ENCODE measurements around the gene RELA. TPM values are rescaled to one million over a fixed set of nuclear protein-coding genes. Genes with fewer than 3 reads are reported as not detected.
"Not testable (repeated sequence)": the region's sequence is repeated elsewhere in the genome, so short reads cannot be mapped to it uniquely, and the experiment has no call there.

The RELA gene
- total RNA-seq, 1 experiment from 2014 or later = 34.0 TPM

DNA sequence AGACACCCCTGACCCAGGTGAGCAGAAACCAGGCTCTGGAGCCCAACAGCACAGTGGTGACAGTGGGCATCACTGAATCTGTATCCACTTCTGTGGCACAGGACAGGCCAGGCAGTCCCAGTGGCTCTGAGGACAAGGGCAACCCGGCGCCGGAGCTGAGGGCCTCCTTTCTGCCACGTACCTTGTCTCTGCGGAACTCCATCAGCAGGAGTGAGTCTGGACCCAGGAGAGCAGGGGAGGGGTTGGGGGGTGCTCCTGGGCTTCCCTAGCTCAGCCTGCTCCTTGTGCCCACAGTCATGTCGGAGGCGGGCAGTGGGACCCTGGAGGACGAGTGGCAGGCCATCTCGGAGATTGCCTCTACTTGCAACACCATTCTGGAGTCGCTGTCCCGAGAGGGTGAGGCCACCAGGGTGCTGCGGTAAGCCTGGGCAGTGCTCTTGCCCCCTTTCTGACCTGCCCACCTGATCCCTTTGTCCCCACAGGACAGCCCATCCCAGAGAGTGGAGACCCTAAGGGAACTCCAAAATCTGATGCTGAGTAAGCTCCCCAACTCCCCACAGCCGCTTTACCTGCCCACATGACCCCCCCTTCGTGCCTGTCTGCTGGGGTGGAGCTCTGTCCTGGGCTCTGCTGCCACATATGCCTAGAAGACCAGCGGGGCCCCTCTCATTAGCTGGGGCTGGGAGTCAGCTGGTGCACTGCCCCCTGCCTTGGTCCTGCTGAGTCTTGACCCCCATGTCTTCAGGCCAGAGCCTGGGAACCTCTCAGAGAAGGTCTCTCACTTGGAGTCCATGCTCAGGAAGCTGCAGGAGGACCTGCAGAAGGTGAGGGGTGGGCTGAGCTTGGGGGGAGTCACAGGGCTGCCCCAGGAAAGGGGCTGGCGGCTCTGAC, 12.8 kb downstream of the RELA start:
- no peak for DNase-seq (ENCODE audit: low read depth)

DNA sequence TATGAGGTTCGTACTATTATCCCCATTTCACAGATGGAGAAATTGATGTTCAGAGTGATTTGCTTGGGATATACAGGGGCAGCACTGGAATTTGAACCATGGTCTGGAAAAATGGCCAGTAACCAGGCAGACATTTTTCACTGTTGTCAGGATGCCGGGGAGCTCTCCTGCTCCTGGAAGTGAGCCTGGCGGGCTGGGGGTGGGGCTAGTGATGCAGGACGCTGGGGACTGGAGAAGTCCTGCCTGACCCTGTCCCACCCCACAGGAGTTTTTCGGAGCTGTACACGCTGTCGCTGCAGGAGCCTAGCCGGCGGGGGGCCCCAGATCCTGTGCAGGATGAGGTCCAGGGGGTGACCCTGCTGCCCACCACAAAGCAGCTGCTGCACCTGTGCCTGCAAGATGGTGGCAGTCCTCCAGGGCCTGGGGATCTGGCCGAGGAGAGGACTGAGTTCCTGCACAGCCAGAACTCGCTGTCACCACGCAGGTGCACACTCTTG, 13.7 kb downstream of the RELA start:
- no peak for DNase-seq (ENCODE audit: low read depth)

GRCh38 chr11:65646958-65647701, 15.6 kb downstream of the RELA start:
- DNase-seq (ENCODE audit: low read depth) = no peak

- no peak for DNase-seq (ENCODE audit: low read depth)
Measured at GRCh38 chr11:65646288-65646957, 16.3 kb downstream of the RELA start.

GRCh38 chr11:65645710-65646109, 17.0 kb downstream of the RELA start:
- DNase-seq (ENCODE audit: low read depth) = peak; percentile 37

GRCh38 chr11:65644837-65645236, 17.9 kb downstream of the RELA start:
- DNase-seq (ENCODE audit: low read depth) = no peak

GRCh38 chr11:65643971-65644370, 18.7 kb downstream of the RELA start:
- no peak for DNase-seq (ENCODE audit: low read depth)

DNA sequence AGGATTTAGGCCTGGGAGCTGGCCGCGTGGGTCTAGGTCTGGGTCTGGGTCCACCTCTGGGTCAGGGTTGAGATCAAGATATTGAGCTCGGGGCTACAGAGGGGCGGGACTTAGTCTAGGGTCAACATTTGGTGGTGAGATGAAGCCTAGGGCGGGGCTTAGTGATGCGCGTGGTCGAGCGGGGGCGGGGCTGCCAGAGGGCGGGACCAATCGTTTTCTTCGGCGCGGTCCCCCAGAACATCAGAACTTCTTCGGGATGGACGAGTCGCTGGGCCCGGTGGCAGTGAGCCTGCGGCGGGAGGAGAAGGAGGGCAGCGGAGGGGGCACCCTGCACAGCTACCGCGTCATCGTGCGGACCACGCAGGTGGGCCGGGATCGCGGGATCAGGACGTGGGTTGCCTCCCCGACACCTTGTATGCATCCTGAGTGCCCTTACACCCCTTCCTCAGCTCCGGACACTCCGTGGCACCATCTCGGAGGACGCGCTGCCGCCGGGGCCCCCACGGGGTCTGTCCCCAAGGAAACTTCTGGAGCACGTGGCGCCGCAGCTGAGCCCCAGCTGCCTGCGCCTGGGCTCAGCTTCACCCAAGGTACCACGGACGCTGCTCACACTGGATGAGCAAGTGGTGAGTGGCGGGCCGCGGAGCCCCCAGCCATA, 20.6 kb downstream of the RELA start:
- DNase-seq (ENCODE audit: low read depth) = no peak

GRCh38 chr11:65641297-65642013, 21.3 kb downstream of the RELA start:
- DNase-seq (ENCODE audit: low read depth) = no peak

GRCh38 chr11:65640483-65641296, 22.0 kb downstream of the RELA start:
- DNase-seq (ENCODE audit: low read depth) = no peak

DNA sequence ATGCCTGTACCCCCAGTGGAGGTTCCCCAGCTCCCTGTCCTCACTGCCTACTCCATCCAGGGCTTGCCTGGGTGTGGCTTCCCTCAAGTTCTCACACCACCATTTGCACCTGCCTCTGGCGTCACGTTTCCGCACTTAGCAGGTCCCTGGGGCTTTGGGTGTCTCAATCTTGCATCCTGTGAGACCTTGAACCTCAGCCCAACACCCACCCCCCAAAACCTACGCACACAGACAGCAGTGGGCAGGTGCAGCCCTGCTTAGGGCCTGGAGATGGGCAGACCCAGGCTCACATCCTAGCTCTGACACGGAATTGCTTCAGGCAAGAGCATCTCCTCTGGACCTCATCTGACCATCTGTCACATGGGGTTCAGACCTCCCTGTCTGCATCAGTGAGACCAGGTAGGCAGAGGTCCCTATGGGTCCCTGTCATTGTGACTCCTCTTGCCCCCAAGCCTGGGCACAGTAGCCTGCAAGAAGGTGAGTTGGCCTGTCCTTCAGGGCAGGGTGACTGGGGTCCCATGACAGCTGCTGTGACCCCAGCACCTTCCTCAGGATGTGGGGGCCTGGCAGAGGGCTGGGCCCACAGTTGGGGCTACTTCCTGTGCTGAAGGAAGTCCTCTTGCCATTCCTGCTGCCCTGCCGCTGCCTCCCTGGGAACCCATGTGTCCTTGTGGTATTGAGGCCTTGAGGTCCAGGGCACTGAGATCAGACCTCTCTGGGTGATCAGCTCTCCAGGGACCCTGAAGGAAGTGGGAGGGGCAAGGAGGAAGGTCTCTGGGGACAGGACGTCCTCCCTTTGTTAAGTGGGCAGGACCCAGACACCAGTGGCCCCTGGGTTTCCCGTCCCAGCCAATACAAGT, 22.9 kb downstream of the RELA start:
- no peak for DNase-seq (ENCODE audit: low read depth)

DNA sequence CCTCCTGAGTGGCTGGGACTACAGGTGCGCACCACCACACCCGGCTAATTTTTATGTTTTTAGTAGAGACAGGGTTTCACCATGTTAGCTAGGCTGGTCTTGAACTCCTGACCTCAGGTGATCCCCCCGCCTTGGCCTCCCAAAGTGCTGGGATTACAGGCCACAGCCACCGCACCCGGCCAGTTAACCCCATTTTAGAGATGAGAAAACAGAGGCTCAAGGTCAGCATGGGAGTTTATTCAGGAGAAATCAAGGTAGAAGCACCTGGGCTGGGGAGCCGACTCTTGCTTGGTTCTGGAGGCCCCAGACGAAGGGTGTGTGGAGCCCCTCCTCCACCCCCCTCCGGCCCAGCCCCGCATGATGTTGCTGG, 23.5 kb downstream of the RELA start:
- DNase-seq (ENCODE audit: low read depth) = not testable (repeated sequence)

DNA sequence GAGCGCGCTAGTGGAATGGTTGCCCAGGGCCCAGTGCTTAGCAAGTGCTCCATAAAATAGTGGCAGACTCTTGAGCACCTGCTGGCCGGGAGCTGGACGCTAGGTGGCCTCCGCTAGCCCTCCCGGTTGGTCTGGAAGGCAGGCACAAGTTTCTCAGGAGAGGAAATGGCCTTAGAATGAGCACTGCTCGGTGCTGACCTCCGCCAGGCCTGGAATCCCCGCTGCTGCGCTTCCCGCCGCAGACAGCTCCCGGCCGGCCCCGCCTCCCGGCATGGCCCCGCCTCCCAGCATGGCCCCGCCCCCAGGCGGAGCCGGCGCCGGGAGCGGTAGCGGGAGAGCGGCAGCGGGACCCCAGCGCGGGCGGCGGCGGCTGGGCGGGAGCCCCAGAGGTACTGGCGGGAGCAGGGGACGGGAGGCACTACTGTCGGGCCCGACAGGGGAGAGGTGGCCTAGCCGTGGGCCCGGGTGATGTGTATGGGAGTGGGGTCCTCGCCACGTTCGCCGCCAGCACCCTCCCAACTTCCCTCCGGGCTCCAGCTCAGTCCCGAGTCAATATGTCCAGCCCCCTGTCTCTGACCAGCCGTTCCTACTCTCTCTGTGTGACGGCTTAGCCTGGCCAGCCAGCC, 24.8 kb downstream of the RELA start, which contains the start of gene SIPA1:
Gene SIPA1, plus strand, starts transcription at position 308 of the 626 bp plus-strand sequence. CDS start 2,821 bp downstream, outside the sequence.
- DNase-seq (ENCODE audit: low read depth) = peak; percentile 88

GRCh38 chr11:65637032-65637557, 25.6 kb downstream of the RELA start:
- no peak for DNase-seq (ENCODE audit: low read depth)

DNA sequence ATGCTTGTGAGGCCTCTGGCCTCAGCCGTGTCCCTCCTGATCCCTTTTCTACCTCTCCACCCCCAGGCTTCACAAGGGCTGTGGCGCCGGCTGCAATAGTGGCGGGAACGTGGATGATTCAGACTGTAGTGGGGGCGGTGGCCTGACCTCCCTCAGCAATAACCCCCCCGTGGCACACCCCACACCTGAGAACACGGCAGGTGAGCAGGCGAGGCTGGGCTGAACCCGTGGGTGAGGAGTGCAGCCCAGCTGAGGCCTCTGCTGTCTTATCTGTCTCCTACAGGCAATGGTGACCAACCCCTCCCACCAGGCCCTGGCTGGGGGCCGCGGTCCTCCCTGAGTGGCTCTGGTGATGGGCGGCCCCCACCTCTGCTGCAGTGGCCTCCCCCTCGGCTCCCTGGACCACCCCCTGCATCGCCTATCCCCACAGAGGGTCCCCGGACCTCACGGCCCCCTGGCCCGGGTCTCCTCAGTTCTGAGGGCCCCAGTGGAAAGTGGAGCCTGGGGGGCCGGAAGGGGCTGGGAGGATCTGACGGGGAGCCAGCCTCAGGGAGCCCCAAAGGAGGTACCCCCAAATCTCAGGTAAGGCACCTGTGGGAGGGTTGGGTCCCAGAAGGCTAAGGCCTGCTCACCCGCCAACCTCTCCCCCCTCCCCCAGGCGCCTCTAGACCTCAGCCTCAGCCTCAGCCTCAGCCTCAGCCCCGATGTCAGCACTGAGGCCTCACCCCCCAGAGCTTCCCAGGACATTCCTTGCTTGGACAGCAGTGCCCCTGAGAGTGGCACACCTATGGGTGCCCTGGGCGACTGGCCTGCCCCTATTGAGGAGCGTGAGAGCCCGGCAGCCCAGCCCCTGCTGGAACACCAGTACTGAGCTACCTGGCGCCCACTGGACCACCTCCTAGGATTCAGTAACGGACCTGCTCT, 26.3 kb downstream of the RELA start:
- no peak for DNase-seq (ENCODE audit: low read depth)

DNA sequence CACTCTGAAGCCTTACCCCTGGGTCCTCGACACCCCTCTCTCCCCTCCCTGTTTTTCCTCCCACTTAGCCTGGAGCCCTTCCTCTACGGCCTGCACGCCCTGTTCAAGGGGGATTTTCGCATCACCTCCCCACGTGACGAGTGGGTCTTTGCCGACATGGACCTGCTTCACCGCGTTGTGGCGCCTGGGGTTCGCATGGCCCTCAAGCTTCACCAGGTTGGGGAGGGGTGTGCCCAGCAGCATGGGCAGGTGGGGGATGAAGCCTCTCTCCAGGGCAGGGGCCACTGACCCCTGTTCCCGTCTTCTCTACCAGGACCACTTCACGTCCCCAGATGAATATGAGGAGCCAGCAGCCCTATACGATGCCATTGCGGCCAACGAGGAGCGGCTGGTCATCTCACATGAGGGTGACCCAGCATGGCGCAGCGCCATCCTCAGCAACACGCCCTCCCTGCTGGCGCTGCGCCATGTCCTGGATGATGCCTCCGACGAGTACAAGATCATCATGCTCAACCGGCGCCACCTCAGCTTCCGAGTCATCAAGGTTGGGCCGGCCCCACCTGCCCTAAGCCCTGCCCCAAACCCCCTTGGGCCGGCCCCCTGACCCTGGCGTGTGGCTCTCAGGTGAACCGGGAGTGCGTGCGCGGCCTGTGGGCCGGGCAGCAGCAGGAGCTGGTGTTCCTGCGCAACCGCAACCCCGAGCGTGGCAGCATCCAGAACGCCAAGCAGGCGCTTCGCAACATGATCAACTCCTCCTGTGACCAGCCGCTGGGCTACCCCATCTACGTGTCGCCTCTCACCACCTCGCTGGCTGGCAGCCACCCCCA, 27.6 kb downstream of the RELA start:
- DNase-seq (ENCODE audit: low read depth) = no peak
